ENCODE measurements around the gene NCOA7.
"Not testable (repeated sequence)": the region's sequence is repeated elsewhere in the genome, so short reads cannot be mapped to it uniquely, and the experiment has no call there.

The NCOA7 gene

GRCh38 chr6:125754566-125754965 is 36.2 kb upstream of the NCOA7 start:
- DNase-seq (ENCODE audit: low read depth), result no peak

- DNase-seq (ENCODE audit: low read depth), result no peak
Measured at GRCh38 chr6:125759184-125759902, 31.4 kb upstream of the NCOA7 start.

GRCh38 chr6:125759959-125760457 is 30.8 kb upstream of the NCOA7 start:
- DNase-seq (ENCODE audit: low read depth), result no peak

- no peak for DNase-seq (ENCODE audit: low read depth)
Measured at GRCh38 chr6:125764121-125764671, 26.6 kb upstream of the NCOA7 start.

- DNase-seq (ENCODE audit: low read depth), result no peak
Measured at GRCh38 chr6:125765944-125766343, 24.8 kb upstream of the NCOA7 start.

- no peak for DNase-seq (ENCODE audit: low read depth)
Measured at GRCh38 chr6:125766641-125767040, 24.1 kb upstream of the NCOA7 start.

GRCh38 chr6:125769147-125769783 is 21.5 kb upstream of the NCOA7 start:
- DNase-seq (ENCODE audit: low read depth), result no peak

- DNase-seq (ENCODE audit: low read depth), result no peak
Measured at GRCh38 chr6:125773387-125774341, 17.1 kb upstream of the NCOA7 start.

GRCh38 chr6:125776107-125776826 is 14.5 kb upstream of the NCOA7 start:
- not testable (repeated sequence) for DNase-seq (ENCODE audit: low read depth)

GRCh38 chr6:125779924-125780539 is 10.7 kb upstream of the NCOA7 start:
- DNase-seq (ENCODE audit: low read depth), result peak; percentile 94

GRCh38 chr6:125780540-125781313 is 10.0 kb upstream of the NCOA7 start:
- peak; percentile 80 for DNase-seq (ENCODE audit: low read depth)

- peak; percentile 33 for DNase-seq (ENCODE audit: low read depth)
Measured at GRCh38 chr6:125781314-125781868, 9.4 kb upstream of the NCOA7 start.

GRCh38 chr6:125784365-125784764 is 6.4 kb upstream of the NCOA7 start:
- DNase-seq (ENCODE audit: low read depth), result no peak

GRCh38 chr6:125787791-125788190 is 3.0 kb upstream of the NCOA7 start:
- no peak for DNase-seq (ENCODE audit: low read depth)

GRCh38 chr6:125789167-125789566 is 1.6 kb upstream of the NCOA7 start:
- no peak for DNase-seq (ENCODE audit: low read depth)

- no peak for DNase-seq (ENCODE audit: low read depth)
Measured at GRCh38 chr6:125789576-125790357, 993 bp upstream of the NCOA7 start.

GRCh38 chr6:125791151-125791819 is 525 bp downstream of the NCOA7 start:
- peak; percentile 38 for DNase-seq (ENCODE audit: low read depth)

GRCh38 chr6:125791820-125792165 is 1.0 kb downstream of the NCOA7 start:
- DNase-seq (ENCODE audit: low read depth), result no peak

- DNase-seq (ENCODE audit: low read depth), result no peak
Measured at GRCh38 chr6:125792172-125792571, 1.4 kb downstream of the NCOA7 start.
